GM12872 (cell line): ENCODE measurements around the gene LGMN.

Experiments used
- TF ChIP-seq, protein P1 (sequence below): IDR thresholded peaks from 3 replicates; pipeline ENCODE4 v1.5.1; 2011; ENCODE audit warnings: low read depth, mild to moderate bottlenecking, low read length, moderate library complexity; ENCODE audit not compliant: insufficient read depth

The LGMN gene

DNA sequence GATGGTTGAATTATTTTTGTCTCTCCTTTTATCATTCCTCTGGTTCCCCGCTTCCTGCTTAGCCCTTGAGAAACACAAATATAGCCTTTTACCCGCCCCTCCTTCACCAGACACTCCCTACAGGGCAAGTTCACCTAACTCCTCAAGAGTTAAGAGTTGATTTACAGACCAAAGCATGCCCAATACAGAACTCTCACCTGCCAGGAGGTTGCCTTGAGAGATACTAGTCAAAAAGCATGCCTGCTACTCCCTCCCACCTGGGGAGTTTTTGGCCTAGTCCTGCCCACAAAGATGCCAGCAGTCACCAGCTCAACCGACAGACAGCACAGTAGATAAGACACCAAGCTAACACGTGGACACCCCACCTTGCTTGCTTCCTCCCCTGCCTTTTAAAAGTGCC lies 11.2 kb downstream of the LGMN start:
- TF ChIP-seq, protein P1, sequence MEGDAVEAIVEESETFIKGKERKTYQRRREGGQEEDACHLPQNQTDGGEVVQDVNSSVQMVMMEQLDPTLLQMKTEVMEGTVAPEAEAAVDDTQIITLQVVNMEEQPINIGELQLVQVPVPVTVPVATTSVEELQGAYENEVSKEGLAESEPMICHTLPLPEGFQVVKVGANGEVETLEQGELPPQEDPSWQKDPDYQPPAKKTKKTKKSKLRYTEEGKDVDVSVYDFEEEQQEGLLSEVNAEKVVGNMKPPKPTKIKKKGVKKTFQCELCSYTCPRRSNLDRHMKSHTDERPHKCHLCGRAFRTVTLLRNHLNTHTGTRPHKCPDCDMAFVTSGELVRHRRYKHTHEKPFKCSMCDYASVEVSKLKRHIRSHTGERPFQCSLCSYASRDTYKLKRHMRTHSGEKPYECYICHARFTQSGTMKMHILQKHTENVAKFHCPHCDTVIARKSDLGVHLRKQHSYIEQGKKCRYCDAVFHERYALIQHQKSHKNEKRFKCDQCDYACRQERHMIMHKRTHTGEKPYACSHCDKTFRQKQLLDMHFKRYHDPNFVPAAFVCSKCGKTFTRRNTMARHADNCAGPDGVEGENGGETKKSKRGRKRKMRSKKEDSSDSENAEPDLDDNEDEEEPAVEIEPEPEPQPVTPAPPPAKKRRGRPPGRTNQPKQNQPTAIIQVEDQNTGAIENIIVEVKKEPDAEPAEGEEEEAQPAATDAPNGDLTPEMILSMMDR, result no peak

DNA sequence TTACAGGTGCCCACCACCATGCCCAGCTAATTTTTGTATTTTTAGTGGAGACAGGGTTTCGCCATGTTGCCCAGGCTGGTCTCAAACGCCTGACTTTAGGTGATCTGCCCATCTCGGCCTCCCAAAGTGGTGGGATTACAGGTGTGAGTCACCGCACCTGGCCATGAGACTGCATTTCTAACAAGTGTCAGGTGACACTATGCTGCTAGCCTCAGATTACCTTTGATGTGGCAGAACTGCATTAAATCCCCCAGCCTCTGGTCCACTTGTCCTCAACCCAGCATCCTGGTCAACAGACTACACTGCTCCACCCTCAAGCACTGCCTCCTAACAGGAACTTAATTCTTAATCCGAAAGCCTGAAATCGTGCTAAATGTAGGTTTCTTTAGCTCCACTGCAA lies 13.1 kb downstream of the LGMN start:
- TF ChIP-seq, protein P1, result no peak

DNA sequence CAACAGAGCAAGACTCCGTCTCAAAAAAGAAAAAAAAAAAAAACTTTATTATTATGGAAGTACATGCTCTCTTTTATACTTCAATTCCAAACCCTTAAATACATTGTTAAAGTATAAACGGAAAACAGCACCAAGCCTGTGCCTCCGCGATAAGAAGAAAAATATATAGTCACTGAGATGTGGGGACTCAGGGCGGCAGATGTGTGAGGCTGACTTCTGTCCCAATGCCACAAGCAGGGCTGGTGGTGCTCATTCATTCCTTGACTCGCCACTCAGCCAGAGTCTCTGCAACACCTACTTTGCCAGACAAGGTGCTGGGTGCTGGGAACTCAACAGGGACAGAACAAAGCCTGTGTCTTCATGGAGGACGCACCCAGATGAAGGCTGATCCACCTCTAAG lies 13.8 kb downstream of the LGMN start:
- TF ChIP-seq, protein P1, result no peak

DNA sequence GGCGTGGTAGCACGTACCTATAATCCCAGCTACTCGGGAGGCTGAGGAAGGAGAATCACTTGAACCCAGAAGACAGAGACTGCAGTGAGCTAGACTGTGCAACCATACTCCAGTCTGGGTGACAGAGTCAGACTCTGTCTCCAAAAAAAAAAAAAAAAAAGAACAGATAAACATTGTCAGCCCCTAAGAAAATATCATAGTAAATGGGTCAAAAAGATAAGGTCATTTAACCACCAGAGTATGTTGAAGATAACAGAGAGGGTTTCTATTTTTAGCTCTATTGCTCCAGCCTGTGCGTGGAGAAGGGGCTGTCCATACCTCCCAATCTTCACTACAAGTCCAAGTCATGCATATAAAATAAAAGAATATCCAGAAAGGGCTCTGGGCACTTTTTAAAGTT lies 15.4 kb downstream of the LGMN start:
- TF ChIP-seq, protein P1, result no peak

DNA sequence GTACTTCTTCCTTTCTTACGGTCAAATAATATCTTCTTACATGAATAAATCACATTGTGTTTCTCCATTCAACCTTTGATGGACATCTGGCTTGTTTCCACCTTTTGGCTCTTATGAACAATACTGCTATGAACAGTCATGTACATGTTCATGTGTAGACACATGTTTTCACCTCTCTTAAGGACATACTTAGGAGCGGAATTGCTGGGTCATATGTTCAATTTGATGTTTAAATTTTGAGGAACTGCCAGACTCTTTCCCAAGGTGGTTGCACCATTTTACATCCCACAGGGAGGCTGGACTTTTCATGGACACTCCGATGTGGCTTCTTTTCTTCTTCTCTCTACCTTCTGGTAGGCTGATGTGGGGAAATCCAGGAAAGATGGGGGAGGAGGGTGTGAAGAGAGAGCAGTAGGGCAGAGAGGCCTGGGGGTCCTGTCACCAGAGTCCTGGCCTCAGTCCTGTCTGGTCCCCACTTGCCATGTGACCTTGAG lies 16.8 kb downstream of the LGMN start:
- TF ChIP-seq, protein P1, result no peak

DNA sequence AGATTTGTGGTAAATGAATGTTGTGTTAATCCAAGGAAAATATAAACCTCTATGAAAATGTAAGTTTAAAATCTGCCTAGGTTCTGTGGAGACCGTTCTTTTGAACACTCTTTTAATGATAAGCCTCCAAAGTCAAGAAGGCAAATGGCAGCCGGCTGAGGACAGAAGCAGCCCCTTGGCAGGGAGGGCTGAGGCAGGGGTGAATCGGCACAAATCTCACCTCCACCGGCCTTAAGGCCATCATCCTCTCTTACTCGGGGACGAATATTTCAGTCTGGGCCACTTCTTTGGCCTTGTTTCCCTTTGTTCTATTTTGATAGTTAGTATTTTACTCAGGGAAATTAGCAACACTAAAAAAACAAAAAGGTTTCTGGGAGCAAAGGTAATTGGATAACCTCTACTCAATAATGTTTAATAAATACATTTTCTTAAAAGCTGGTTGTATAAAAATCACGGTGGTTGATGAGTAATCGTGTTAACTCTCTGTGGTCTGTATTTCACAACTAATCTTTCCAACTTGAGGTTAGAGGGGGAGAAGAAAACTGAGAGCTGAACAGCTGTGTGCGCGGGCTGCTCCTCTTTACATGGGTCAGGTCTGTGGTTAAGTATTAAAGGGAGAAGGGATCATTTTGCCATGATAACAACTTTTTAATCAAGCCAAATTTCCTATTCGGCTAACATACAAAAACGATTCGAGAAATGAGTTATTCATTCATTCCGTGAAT lies 18.6 kb downstream of the LGMN start:
- TF ChIP-seq, protein P1, result no peak

DNA sequence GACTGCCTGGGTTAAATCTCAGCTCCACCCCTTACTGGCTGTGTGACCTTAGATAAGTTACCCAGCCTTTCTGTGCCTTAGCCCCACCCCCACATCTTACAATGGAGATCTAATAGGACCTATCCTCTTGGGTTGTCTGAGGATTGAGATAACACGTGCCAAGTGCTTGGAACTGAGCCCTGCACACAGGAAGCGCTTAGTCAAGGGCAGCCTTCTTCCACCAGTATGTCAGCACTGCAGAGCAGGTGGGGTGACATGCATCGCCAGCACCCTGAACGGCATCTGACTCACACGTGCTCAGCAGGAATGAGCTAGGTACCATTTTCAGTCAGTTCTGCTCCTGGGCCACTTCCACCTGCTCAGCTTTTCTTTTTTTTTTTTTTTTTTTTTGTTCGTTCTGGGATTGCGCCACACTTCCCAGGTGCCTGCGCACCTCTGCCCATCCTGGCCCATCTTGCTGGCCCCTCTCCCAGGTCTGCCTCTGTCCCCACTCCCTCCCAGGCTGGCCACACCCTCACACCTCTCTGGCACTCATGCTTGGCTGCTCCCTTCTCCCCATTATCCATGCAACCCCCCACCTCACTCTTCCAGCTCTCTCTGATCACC lies 19.6 kb downstream of the LGMN start:
- TF ChIP-seq, protein P1, result no peak
